GM18517 (cell line): Measurements from ENCODE around the gene PDLIM1.
A peak's percentile ranks its signal among the peaks of the same experiment; 100 is the strongest.

Source experiments
- ATAC-seq: cut with Tn5 transposase; IDR thresholded peaks from one replicate; pipeline ENCODE4 v1.9.1; 2021; ENCODE audit warnings: mild to moderate bottlenecking, moderate library complexity; ENCODE audit not compliant: unreplicated experiment

Gene PDLIM1

GRCh38 chr10:95265572-95265971, 25.2 kb downstream of the PDLIM1 start:
- no peak for ATAC-seq

GRCh38 chr10:95264227-95265051, 26.4 kb downstream of the PDLIM1 start:
- ATAC-seq = no peak

GRCh38 chr10:95263864-95264226, 27.0 kb downstream of the PDLIM1 start:
- no peak for ATAC-seq

- no peak for ATAC-seq
These were observed 27.9 kb downstream of the PDLIM1 start for GRCh38 chr10:95262763-95263518.

GRCh38 chr10:95261926-95262325, 28.9 kb downstream of the PDLIM1 start:
- ATAC-seq = no peak

- no peak for ATAC-seq
These were observed 29.8 kb downstream of the PDLIM1 start for GRCh38 chr10:95260909-95261552.

- no peak for ATAC-seq
These were observed 30.4 kb downstream of the PDLIM1 start for GRCh38 chr10:95260397-95260881.

- ATAC-seq = no peak
These were observed 33.0 kb downstream of the PDLIM1 start for GRCh38 chr10:95257849-95258248.

- no peak for ATAC-seq
These were observed 34.5 kb downstream of the PDLIM1 start for GRCh38 chr10:95256268-95256667.

GRCh38 chr10:95254629-95255028, 36.2 kb downstream of the PDLIM1 start:
- ATAC-seq = no peak

- no peak for ATAC-seq
These were observed 37.1 kb downstream of the PDLIM1 start for GRCh38 chr10:95253686-95254085.

- ATAC-seq = no peak
These were observed 37.8 kb downstream of the PDLIM1 start for GRCh38 chr10:95253007-95253406.

GRCh38 chr10:95250856-95251255, 39.9 kb downstream of the PDLIM1 start:
- no peak for ATAC-seq

GRCh38 chr10:95249467-95249866, 41.3 kb downstream of the PDLIM1 start:
- ATAC-seq = no peak

- ATAC-seq = no peak
These were observed 41.8 kb downstream of the PDLIM1 start for GRCh38 chr10:95248989-95249388.

GRCh38 chr10:95247881-95248583, 42.8 kb downstream of the PDLIM1 start:
- no peak for ATAC-seq

GRCh38 chr10:95247200-95247880, 43.5 kb downstream of the PDLIM1 start:
- ATAC-seq = no peak

- peak; percentile 43 for ATAC-seq
These were observed 44.2 kb downstream of the PDLIM1 start for GRCh38 chr10:95246582-95247051.

- ATAC-seq = peak; percentile 91
These were observed 45.3 kb downstream of the PDLIM1 start for GRCh38 chr10:95245425-95246055.

- ATAC-seq = no peak
These were observed 46.7 kb downstream of the PDLIM1 start for GRCh38 chr10:95244152-95244551.
